Tongue (tissue), 2 donors: Measurements from ENCODE around the gene PTPN13. TPM values are rescaled to one million over a fixed set of nuclear protein-coding genes. Genes with fewer than 3 reads are reported as not detected.

Source experiments
- DNase-seq: peaks from one replicate; pipeline ENCODE4 v3.0.0-alpha.2; 2015
- total RNA-seq: library from RNA; depleted of rRNA; stranded (reverse); fragments of >200 nt; gene quantifications from one replicate; pipeline ENCODE4 v1.2.3, GENCODE V29; 2014

Gene PTPN13, protein sequence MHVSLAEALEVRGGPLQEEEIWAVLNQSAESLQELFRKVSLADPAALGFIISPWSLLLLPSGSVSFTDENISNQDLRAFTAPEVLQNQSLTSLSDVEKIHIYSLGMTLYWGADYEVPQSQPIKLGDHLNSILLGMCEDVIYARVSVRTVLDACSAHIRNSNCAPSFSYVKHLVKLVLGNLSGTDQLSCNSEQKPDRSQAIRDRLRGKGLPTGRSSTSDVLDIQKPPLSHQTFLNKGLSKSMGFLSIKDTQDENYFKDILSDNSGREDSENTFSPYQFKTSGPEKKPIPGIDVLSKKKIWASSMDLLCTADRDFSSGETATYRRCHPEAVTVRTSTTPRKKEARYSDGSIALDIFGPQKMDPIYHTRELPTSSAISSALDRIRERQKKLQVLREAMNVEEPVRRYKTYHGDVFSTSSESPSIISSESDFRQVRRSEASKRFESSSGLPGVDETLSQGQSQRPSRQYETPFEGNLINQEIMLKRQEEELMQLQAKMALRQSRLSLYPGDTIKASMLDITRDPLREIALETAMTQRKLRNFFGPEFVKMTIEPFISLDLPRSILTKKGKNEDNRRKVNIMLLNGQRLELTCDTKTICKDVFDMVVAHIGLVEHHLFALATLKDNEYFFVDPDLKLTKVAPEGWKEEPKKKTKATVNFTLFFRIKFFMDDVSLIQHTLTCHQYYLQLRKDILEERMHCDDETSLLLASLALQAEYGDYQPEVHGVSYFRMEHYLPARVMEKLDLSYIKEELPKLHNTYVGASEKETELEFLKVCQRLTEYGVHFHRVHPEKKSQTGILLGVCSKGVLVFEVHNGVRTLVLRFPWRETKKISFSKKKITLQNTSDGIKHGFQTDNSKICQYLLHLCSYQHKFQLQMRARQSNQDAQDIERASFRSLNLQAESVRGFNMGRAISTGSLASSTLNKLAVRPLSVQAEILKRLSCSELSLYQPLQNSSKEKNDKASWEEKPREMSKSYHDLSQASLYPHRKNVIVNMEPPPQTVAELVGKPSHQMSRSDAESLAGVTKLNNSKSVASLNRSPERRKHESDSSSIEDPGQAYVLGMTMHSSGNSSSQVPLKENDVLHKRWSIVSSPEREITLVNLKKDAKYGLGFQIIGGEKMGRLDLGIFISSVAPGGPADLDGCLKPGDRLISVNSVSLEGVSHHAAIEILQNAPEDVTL (N-terminal part only)
- total RNA-seq = 32.8 TPM

DNA sequence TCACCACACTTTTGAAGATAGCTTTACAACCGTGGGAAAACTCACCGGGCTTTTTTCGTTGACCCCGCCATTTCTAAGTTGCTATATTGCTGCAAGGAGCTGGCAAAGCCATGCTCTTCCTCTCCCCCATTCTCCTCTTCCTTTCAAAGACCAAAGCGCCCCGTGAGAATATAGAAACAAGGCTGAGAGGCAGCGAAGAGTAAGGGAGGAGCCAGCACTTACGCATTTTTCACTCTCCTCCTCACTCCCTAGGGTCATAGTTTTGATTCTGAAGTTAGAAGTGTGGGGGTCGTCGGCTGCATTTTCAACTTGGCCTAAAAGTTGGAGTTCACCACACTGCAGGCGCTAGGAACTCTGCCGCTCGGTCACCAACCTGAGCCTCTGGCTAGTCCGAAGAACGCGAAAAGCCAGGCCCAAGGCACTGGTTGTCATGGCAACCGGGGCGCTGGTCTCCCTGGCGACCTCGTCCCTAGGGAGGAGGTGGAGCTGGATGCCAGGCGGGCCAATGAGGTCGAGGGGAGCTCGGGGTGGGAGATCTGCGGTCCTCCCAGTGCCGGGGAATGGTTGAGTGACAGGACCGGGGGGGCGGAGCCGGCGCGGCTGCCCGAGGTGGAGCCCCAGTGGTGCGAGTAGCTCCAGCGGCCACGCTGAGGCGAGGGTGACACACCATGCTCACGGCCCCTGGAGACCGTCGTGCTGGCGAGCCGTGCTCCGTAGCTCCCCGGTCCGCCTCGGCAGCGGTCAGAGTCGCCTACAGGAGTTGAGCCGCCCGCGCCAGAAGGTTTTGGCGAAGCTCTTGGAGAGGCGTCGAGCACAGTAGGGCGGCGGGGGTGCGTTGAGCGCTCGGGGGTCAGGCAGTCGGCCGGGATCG is at the start of gene PTPN13:
TSS of gene PTPN13 (plus strand) at position 628 of the 871 bp plus-strand sequence. CDS start 40,942 bp downstream, outside the sequence.
- peak; percentile 92 for DNase-seq

DNA sequence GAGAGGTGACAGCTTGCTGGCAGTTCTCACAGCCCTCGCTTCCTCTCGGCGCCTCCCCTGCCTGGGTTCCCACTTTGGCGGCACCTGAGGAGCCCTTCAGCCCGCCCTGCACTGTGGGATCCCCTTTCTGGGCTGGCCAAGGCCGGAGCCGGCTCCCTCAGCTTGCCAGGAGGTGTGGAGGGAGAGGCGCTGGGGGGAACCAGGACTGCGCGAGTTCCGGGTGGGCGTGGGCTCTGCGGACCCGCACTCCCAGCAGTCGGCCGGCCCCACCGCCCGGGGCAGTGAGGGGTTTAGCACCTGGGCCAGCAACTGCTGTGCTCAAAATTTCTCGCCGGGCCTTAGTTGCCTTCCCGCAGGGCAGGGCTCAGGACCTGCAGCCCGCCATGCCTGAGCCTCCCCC is 47.0 kb upstream of the PTPN13 start:
- DNase-seq = no peak

DNA sequence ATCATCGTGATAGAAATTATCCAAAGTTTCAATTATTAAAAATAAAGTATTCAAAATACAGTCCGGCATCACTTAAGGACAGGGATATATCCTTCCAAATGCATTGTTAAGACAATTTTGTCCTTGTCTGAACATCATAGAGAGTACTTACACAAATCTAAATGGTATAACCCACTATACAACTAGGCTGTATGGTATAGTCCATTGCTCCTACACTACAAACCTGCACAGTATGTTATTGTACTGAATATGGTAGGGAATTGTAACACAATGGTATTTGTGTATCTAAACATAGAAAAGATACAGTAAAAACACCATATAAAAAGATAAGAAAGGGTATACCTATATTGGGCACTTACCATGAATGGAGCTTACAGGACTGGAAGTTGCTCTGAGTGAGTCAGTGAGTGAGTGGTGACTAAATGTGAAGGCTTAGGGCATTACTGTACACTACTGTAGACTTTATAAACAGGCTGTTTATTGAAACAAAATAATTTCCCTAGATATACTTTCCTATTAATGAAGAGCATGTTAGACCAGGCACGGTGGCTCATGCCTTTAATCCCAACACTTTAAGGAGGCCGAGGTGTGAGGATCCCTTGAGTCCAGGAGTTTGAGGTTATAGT is 44.8 kb upstream of the PTPN13 start:
- no peak for DNase-seq

DNA sequence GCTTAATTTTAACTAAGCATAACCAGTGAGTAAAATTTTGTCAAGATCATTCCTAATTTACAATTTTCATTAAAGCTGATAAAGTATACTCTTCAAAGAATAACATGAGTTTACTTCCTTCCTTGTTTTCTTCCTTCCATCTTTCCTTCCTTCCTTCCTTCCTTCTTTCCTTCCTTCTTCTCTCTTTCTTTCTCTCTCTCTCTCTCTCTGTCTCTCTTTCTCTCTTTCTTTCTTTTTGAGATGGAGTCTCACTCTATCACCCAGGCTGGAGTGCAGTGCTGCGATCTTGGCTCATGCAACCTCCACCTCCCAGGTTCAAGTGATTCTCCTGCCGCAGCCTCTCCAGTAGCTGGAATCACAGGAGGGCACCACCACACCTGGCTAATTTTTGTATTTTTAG is 42.7 kb upstream of the PTPN13 start:
- DNase-seq = no peak

DNA sequence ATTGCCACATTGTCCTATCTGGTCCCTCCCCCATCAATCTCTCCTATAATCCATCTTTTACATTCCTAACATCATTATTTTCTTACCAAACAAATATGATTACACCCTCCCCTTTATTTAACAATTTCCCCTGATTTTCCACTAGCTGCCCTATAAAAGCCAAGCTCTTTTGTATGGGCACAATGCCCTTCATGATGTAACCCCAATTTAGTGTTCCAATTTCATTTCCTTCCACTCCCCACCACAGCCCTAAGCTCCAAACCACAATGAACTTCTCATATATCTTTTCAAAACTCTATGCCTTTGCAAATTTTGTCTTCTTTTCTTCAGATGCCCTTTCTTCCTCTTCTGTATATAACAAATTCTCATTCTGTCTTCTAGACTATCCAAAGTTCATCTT is 39.5 kb upstream of the PTPN13 start:
- no peak for DNase-seq

DNA sequence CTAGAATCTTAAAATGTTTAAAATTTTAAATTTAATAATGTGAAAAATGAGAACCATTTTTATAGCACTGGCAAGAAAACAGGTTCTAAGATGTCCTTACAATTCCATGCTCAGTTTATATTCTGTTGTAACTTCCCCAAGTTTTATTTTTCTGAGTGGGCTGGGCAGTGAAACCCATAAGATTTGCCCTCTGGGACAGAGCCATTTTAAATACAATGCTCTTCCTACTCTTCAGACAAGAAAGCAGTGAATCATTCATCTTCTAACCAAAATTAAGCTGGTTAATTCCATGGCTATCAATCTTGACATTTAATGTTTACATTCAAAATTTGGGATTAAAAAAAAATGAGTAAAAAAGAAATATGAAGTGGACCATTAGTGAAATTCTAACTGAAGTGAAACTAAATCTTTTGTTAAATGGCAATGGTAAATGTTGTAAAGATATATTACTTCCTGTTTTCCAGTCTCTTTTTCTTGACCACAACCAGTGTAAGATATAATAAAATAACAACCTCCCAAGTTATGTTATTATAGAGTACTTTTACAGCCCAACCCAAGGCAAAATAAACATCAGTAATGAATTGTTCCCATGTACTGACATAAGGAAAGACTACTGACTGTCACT is 37.2 kb upstream of the PTPN13 start:
- DNase-seq = no peak

DNA sequence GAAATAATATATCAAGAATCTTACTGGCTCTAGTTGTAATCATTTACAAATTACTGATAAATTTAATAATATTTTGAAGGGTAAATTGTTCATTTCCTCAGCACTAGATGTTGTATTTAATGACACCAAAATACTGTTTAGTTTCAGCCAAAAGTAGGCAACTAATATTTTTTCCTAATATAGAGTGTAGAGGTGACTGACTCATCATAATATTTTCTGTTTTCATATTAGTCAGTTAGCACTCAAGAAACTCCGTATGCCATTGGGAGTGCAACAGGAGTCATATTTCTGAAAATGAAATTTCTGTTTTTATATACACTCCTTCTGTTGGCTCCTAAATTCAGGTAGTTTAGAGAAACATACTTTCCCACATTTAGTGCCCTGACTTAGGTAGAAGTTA is 36.6 kb upstream of the PTPN13 start:
- no peak for DNase-seq

DNA sequence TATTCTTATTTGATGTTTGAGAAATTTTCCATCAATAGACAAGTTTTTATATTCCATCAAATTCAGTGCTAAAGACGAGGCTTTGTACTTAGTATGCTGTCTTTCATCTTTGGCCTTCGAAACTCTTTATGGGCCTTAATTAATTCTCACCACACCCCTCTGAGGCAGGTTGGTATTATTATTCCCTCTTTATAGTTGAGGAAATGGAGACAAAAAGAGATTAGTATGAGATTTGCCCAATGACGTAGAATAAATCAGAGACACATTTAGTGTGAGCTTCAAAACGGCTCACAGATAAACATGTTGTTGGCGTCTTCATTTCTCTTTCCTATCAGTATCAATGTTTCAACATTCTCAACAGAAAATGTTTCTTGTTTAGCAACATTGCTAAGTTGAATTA is 35.9 kb upstream of the PTPN13 start:
- DNase-seq = no peak

DNA sequence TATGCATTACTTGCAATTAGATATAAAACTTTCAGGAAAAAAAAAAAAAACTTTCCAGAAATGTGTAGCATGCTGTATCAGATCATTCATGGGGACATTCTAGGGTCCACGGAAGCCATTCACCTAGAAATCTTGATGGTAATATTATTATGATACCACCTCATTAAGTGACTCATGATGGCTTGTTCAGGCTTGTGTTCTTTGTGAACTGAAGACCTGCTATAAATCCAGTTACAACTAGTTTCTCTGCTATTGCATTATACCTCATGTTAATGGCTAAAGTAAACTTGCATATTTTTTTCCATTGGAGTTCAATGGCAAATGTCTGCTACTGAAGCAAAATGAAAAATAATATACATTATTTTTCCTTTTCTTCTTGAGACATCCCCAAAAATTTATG is 35.3 kb upstream of the PTPN13 start:
- peak; percentile 20 for DNase-seq

DNA sequence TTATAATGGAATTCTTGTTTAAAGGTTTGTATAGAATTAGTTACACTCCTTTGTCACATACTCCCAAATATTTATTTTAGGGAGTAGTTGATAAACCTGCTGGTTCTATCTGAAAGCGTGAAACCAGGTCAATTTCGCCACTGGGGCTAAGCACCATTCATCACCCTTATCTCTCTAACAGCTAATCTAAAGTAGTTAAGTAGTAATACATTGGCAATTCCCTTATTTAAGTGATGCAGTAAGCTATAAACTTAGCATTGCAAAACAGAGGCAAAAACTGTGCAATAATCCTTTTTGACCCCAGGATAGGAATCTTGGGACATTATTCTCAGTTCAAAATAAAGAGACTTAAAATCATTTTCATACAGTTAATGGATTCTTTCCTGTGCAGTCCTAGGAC is 33.7 kb upstream of the PTPN13 start:
- DNase-seq = no peak

DNA sequence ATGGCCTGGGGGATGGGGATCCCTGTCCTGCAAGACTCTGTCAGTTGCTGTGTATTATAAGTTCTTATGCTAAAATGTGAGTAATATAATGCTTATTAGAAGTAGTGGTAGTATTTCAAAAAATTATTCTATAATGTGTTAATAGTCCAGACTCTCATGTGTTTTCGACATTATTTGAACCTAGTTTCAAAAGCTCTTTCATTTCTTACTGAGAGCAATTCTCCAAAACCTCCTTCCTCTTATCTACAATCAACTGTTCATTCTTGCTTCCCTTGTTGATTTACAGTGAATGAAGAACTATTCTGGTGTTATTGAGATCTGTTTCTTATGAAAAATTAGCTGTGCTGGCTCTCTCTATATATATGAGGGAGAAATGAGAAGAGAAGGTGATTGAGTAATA is 32.9 kb upstream of the PTPN13 start:
- no peak for DNase-seq

DNA sequence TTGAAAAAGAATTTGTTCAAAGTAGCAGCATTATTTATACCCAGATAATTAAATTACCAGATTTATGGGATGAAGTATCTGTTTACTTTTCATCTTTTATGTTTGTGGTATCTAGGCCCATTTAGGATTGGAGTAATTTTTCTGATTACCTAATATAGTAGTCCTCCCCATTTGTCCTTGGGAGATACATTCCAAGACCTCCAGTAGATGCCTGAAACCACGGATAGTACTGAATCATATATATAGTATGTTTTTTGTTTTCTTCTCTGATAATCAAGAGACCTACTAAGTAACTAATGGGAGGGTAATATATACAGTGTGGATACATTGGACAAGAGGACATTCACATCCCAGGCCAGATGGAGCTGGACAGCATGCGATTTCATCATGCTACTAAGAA is 30.7 kb upstream of the PTPN13 start:
- DNase-seq = no peak

DNA sequence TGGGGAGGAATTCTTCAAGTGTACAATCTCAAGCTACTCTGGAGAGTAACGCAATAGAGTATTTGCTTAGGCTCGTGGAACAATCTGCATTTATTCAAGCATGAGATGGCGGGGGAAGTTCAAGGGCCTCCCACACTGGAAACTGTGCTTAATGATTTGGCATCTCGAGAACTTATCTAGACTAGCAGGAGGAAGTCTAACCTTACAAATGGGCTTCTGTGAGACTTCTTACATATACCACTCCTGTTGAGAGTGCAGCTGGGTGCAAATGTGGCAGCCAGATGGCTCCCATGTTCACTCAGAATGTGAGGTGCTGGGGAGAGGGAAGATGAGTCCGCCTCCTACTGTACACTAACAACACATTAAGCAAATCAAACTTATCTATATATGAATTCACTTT is 29.3 kb upstream of the PTPN13 start:
- DNase-seq = no peak

DNA sequence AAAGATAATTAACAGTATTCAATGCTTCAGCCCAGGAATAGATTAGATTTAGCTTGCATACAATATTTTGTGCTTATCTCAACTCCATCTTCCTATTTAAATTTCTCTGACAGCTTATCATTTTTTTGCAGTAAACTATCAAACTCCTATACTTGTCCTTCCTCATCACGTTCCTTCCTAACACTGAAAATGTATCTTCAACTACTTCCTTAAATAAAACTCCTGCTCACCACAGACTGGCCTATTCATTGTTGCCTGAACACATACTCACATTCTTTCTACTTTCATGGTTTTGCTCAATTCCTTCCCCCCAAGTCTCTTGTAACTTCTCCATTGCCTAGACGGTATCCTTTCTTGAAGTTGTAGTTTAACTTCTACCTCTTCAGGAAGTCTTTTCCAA is 28.5 kb upstream of the PTPN13 start:
- no peak for DNase-seq

DNA sequence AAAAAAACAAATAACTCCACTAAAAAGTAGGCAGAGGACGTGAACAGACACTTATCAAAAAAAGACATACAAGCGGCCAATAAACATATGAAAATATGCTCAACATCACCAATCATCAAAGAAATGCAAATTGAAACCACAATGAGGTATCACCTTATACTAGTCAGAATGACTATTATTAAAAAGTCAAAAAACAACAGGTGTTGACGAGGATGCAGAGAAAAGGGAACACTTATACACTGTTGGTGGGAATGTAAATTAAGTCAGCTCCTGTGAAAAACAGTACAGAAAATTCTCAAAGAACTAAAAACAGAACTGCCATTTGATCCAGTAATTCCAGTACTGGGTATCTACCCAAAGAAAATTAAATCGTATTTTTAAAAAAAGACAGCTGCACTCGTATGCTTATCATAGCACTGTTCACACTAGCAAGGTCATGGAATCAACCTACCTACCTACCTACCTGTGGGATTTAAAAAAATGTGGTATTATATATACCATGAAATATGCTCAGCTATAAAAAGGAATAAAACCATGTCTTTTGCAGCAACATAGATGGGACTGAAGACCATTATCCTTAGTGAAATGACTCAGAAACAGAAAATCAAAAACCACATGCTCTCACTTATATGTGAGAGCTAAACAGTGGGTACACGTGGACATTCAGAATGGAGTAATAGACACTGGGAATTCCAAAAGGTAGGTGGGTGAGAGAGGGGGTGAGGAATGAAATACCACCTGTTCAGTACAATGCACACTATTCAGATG is 24.8 kb upstream of the PTPN13 start:
- no peak for DNase-seq

DNA sequence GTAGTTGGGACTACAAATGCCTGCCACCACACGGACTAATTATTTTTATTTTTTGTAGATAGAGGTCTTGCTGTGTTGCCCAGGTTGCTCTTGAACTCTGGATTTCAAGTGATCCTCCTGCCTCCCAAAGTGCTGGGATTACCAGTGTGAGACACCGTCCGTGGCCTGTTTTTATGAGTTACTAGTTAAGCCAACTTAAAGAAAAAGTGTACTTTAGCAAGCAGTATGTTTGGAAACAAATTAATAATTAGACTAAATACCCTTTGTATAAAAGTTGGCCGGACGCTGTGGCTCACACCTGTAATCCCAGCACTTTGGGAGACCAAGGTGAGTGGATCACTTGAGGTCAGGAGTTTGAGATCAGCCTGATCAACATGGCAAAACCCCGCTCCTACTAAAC is 14.2 kb upstream of the PTPN13 start:
- no peak for DNase-seq

DNA sequence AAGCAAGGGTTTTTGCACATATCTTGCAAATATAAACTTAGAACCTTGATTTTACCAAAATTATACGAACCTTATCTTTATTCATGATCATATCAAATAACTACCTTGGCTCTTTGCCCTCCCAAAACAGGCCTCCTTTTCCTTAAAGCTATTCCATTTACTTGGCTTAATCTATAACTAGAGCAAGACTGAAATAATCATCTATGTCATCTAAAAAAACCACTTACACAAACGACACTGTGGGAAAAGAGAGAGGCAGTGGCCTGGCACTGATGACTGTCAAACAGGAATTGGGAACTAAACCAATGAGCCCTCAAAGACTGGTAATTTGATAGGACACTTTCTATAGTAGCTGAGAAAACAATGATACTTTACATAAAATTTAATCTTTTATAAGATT is 11.7 kb upstream of the PTPN13 start:
- no peak for DNase-seq

DNA sequence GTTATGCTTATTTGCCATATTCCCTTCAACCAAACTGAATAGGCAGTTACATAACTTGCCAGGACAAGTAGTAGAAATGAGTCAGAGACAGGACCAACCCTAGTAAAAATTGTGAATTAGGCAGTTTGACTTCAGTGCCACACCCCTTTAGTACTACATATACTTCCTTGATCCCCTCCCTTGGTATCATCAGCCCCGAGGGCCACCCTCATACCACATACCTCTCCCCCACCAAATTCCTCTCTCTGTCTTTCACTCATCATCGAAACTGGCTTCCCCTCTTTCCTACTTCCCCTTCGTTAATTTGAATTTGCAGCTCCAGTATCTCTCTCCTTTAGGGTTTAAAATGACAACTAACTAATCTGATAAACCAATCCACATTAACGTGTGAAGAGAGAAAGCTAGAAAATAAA is 7.9 kb upstream of the PTPN13 start:
- DNase-seq = no peak

DNA sequence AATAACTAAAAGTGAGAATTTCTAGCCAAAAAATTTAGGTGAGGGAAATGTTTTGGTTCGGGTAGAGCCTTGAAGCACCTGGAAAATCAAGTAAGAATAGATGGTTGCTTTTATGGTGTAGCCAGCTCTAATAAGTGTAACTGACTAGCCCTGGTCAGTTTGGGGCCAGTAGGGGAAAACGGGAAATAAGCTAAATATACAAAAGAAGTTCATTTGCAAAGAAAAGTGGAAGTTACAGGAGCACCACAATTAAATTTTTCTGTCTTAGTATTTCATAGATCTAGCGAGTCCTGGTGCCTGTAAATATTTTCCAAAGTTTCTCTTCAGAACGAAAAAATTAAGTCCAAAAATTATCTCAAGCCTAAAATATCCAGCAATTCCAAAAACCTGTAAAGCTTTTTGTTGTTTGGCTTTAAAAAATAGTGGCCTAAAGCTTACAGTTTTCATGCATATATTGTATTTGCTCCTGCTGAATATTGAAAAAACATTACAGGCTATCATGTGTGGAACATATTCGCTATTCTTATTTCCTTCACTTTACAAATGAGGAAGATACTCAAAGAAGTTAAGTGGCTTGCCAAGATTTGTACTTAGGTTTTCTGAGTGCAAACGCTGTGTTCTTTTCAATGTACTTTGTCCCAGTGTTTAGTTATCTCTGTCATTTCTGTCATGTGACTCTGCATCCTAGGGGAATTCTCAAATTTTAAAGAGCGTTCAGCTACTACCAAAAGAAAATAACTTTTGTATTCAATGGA is 7.3 kb upstream of the PTPN13 start:
- DNase-seq = no peak
